ENCODE measurements around the gene ZNF22.

ZNF22 gene

DNA sequence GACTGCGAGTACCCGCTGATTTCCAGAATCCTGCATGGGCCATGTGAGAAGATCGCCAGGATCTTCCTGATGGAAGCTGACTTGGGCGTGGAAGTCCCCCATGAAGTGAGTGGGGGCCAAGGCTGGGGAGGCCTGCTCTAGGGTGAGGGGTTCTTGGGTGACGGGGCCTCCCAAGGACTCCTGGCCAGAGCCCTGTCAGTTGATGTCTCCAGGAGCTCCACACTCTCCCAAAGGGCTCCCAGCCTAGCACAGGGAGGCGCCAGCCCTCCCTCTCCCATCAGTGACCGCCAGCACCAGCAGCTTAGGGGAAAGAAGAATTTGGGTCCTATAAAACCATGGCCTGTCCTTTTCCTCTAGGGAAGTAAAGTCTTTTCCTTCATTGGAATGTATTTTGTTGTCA lies 9.8 kb upstream of the ZNF22 start:
- TF ChIP-seq, protein P1, sequence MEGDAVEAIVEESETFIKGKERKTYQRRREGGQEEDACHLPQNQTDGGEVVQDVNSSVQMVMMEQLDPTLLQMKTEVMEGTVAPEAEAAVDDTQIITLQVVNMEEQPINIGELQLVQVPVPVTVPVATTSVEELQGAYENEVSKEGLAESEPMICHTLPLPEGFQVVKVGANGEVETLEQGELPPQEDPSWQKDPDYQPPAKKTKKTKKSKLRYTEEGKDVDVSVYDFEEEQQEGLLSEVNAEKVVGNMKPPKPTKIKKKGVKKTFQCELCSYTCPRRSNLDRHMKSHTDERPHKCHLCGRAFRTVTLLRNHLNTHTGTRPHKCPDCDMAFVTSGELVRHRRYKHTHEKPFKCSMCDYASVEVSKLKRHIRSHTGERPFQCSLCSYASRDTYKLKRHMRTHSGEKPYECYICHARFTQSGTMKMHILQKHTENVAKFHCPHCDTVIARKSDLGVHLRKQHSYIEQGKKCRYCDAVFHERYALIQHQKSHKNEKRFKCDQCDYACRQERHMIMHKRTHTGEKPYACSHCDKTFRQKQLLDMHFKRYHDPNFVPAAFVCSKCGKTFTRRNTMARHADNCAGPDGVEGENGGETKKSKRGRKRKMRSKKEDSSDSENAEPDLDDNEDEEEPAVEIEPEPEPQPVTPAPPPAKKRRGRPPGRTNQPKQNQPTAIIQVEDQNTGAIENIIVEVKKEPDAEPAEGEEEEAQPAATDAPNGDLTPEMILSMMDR (conservative IDR thresholded peaks at IDR 0.05) = no peak

DNA sequence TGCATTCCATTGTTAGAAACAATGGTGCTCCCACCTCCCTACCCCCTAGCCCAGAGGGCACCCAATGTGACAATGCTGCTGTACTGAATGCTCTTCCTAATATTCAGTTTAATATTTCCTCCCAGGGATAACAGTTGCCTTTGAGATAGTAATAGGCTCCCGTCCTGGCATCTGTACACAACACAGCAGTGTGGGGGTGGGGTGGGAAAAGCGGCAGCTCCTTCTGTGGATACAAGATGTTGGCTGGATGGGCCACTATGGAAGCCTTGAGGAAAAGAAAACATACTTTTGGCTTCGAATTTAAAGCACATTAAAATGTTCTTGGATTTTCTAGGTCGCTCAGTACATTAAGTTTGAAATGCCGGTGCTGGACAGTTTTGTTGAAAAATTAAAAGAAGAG lies 9.2 kb upstream of the ZNF22 start:
- no peak overlapping the region for H3K27ac ChIP-seq
- TF ChIP-seq, protein P1 (conservative IDR thresholded peaks at IDR 0.05) = no peak

More for the DNA sequence above, 9.8 kb upstream of the ZNF22 start:
- no peak overlapping the region for H3K27ac ChIP-seq

DNA sequence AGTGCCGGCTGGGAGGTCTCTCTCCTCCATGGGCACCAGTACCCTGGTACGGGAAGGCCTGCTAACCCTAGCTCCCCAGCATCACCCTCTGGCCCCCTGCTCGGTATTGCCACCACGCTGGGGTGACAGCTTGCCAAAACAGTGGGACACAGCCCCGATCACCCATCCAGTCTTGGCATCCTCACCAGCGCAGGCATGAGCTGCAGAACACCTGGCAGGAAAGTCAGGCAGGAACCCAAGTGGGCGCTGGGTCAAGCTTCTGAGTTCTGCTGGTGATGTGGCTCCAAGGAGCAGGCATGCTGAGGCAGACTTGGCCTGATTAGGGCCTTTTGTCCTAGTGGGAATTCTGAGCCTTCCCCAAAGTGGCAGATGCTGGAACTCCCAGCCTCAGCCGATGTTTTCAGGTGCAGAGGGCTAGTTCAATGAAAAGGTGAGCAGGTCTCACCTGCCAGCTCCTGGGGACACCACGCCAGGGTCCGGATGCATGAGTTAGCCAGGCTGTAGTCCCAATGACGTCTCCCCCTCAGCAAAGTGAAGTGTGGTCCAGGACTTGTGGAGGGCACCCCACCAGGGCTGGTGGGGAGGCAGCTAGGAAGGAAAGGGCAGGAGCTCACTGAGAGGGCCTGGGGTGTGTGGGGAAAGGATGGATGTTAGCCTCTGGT lies 8.5 kb upstream of the ZNF22 start:
- no peak overlapping the region for H3K27ac ChIP-seq

DNA sequence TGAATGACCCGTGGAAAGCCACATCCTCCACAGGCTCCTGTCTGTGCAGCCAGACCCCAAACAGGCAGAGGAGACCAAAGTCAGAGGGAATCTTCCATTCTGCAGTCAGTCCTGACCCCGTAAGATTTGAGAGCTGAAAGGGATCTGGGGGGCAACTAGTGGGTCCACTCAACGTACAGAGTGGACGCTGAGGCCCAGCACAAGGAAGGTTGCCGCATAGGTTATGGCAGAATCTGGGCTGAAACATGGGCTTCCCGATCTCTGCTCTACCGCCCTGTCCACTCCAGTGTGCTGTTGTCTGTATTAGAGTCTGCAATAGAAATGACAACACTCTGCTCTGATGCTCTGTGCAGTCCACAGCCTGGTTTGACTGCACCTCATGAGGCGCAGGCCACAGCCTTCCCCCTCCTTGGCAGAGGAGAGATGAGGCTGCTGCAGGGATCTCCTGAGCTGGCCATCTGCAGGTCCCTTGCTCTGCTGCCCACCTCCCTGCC lies 7.9 kb upstream of the ZNF22 start:
- TF ChIP-seq, protein P1 (conservative IDR thresholded peaks at IDR 0.05) = no peak
- no peak overlapping the region for H3K27ac ChIP-seq

More for the DNA sequence above, 8.5 kb upstream of the ZNF22 start:
- TF ChIP-seq, protein P1 (conservative IDR thresholded peaks at IDR 0.05) = no peak

DNA sequence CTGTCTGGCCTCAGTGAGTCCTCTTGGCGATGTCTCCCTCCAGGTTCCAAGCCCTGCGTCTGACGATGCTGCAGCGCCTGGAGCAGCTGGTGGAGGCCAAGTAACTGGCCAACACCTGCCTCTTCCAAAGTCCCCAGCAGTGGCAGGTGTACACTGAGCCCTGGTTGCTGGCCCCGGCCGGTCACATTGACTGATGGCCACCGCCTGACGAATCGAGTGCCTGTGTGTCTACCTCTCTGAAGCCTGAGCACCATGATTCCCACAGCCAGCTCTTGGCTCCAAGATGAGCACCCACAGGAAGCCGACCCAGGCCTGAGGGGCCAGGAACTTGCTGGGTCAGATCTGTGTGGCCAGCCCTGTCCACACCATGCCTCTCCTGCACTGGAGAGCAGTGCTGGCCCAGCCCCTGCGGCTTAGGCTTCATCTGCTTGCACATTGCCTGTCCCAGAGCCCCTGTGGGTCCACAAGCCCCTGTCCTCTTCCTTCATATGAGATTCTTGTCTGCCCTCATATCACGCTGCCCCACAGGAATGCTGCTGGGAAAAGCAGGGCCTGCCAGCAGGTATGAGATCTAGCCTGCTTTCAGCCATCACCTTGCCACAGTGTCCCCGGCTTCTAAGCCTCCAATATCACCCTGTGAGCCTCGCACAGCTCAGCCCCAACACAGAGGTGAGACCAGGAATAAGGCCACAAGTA lies 7.3 kb upstream of the ZNF22 start:
- TF ChIP-seq, protein P1 (conservative IDR thresholded peaks at IDR 0.05) = no peak
- no peak overlapping the region for H3K27ac ChIP-seq

DNA sequence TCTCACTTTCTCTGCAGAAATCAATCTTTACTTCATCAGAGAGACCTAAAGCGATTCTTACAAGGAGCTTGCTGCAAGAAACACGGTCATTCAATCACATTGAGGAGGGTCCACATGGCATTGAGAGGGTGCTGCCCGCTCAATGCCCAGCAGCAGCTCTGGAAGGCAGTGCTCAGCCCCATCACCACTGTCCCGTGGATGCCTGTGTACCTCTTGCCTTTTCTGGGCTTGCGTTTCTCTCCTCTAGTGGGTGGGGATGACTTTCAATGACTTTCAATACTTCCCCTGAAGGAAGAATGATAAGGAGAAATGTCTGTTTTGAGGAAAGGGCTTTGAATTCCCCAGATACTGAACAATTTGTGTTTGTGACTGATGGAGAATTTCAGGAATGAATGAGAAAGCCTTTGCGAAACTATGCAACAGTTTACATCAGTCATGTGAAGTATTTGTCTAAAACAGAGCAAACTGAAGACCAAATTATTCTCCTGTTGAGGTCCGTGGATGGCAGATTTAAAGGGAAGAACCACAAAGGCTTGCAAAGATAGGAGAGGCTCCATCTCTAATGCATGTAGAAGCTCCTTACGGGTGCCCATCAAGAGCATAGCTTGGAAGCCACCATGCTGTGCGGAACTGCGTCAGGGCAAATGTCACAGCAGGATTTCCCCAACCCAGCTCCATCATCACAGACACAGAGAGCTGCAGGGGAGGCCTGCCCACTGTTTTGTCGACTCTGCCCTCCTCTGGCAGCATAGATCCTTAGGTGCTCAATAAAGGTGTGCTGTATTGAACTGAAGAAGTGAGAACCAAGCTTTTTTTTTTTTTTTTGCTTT lies 6.6 kb upstream of the ZNF22 start:
- TF ChIP-seq, protein P1 (conservative IDR thresholded peaks at IDR 0.05) = no peak
- H3K27ac ChIP-seq = no peak overlapping the region

Data from VCaP (cell line).